ENCODE results near the gene BBS7.

The BBS7 gene

GRCh38 chr4:121869841-121870822 is at the start of gene BBS7:
Gene BBS7 (minus strand): TSS chr4:121870474. CDS start chr4:121870313, 161 bp downstream.
- DNase-seq: peak; percentile 97

- DNase-seq: peak; percentile 47
Observed at GRCh38 chr4:121913667-121914066, 43.4 kb upstream of the BBS7 start.

GRCh38 chr4:121908346-121908745 is 38.1 kb upstream of the BBS7 start:
- DNase-seq: no peak

- DNase-seq: peak; percentile 56
Observed at GRCh38 chr4:121900132-121900983, 30.1 kb upstream of the BBS7 start.

GRCh38 chr4:121898150-121898549 is 27.9 kb upstream of the BBS7 start:
- no peak for DNase-seq

- DNase-seq: no peak
Observed at GRCh38 chr4:121888134-121888533, 17.9 kb upstream of the BBS7 start.

- DNase-seq: no peak
Observed at GRCh38 chr4:121885115-121885514, 14.8 kb upstream of the BBS7 start.

- DNase-seq: no peak
Observed at GRCh38 chr4:121881158-121881557, 10.9 kb upstream of the BBS7 start.

GRCh38 chr4:121879135-121879534 is 8.9 kb upstream of the BBS7 start:
- DNase-seq: no peak

- DNase-seq: peak; percentile 51
Observed at GRCh38 chr4:121877041-121877773, 6.9 kb upstream of the BBS7 start.

GRCh38 chr4:121876070-121876469 is 5.8 kb upstream of the BBS7 start:
- no peak for DNase-seq

- DNase-seq: peak; percentile 32
Observed at GRCh38 chr4:121875652-121876051, 5.4 kb upstream of the BBS7 start.

- peak; percentile 10 for DNase-seq
Observed at GRCh38 chr4:121873604-121874003, 3.3 kb upstream of the BBS7 start.

- DNase-seq: no peak
Observed at GRCh38 chr4:121863799-121864198, 6.5 kb downstream of the BBS7 start.

- DNase-seq: no peak
Observed at GRCh38 chr4:121861426-121861825, 8.8 kb downstream of the BBS7 start.

GRCh38 chr4:121860121-121860520 is 10.2 kb downstream of the BBS7 start:
- DNase-seq: no peak

- no peak for DNase-seq
Observed at GRCh38 chr4:121851354-121851753, 18.9 kb downstream of the BBS7 start.

GRCh38 chr4:121846662-121847061 is 23.6 kb downstream of the BBS7 start:
- no peak for DNase-seq

GRCh38 chr4:121842862-121843261 is 27.4 kb downstream of the BBS7 start:
- peak; percentile 29 for DNase-seq

- no peak for DNase-seq
Observed at GRCh38 chr4:121838136-121838535, 32.1 kb downstream of the BBS7 start.

GRCh38 chr4:121829511-121829910 is 40.8 kb downstream of the BBS7 start:
- peak; percentile 13 for DNase-seq

- peak; percentile 52 for DNase-seq
Observed at GRCh38 chr4:121827853-121828252, 42.4 kb downstream of the BBS7 start.

GRCh38 chr4:121824950-121825349 is 45.3 kb downstream of the BBS7 start:
- DNase-seq: no peak

Data from fibroblast of skin of right quadriceps (primary cell).